ENCODE measurements around the gene CAPN11. TPM values are rescaled to one million over a fixed set of nuclear protein-coding genes. Genes with fewer than 3 reads are reported as not detected.

The CAPN11 gene
- total RNA-seq, 1 experiment from 2014 or later, result 0.28 TPM

DNA sequence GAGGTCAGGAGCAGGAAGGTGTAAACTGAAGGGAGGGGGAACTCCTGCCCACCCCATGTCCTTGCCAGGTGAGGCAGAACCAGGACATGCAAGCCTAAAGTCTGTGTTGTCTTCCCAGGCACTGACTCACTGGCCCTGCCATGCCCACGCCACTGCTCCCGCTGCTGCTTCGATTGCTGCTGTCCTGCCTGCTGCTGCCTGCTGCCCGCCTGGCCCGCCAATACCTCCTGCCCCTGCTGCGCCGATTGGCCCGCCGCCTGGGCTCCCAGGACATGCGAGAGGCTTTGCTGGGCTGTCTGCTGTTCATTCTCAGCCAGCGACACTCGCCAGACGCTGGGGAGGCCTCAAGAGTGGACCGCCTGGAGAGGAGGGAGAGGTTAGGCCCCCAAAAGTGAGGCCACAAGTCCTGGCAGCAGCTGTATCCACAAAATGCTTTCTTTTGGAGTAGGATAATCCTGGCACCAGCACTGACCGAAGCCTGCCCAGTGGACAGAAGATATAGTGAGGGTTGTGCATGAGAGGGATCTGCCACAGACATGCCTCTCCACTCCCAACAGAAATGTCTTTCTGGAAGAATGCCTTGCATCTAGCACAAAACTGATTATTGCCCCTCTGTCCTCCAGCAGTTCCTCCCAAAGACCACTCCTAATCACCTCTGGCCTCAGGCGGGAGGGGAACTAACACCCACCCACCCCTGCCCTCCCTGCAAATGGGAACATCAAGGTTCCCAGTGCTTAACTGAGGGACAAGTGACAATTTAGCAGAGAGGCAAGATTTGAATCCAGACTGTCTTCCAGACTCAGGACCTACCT is 58.9 kb downstream of the CAPN11 start:
- H3K23me2 ChIP-seq (ENCODE audit: insufficient read length, low read depth, low read length, poor library complexity, severe bottlenecking), result peaks cover 8% of the 10 kb centered on the region

More for the DNA sequence above, 58.9 kb downstream of the CAPN11 start:
- Mint-ChIP-seq H3K4me3 (peak overlapping the region in 1 of 2 experiments; percentile 83; a peak in 2 of 5 replicates), H3K9me3 (no peaks in the 10 kb centered on the region), H3K27ac (peak overlapping the region in 2 of 3 experiments; percentile 53 to 100; a peak in 1 of 7 replicates), H3K36me3 (ENCODE audit: insufficient read depth in 1 of 3, low read depth in 3 of 3) (peaks cover 0 to 3% (median 0%) of the 10 kb centered on the region in 3 experiments; a peak in 2 of 7 replicates), H3K4me1 (peaks cover 44 to 45% of the 10 kb centered on the region in 2 experiments), H3K27me3 (ENCODE audit: low read depth) (peaks cover 4% of the 10 kb centered on the region)
- Histone ChIP-seq H2AFZ (ENCODE audit: low read length) (no peak overlapping the region), H3K79me2 (ENCODE audit: insufficient read depth, low read length) (no peaks in the 10 kb centered on the region), H3K9me3 (ENCODE audit: control insufficient read depth, low read depth, low read length) (no peaks in the 10 kb centered on the region), H4K91ac (ENCODE audit: insufficient read length, low read depth, low read length) (no peak overlapping the region), H3K9ac (ENCODE audit: extremely low read depth, insufficient read length, low read length) (peak overlapping the region; percentile 15), H4K8ac (replicated peaks; ENCODE audit: insufficient read length, low read depth, low read length) (no peak overlapping the region), H2BK15ac (ENCODE audit: low read depth, low read length) (no peak overlapping the region), H3K23ac (ENCODE audit: insufficient read length, low read depth, low read length) (no peak overlapping the region), H2BK5ac (ENCODE audit: insufficient read length, low read length) (no peak overlapping the region), H3K56ac (ENCODE audit: insufficient read length, low read depth, low read length) (no peak overlapping the region), H3K27me3 (ENCODE audit: insufficient read depth, low read length) (no peaks in the 10 kb centered on the region), H3K14ac (ENCODE audit: insufficient read depth, low read length) (no peak overlapping the region; the same call in 1 of the 2 replicates), H4K20me1 (ENCODE audit: control insufficient read depth, insufficient read depth, insufficient read length) (no peaks in the 10 kb centered on the region), H2AK5ac (ENCODE audit: insufficient read length, low read length) (no peak overlapping the region), H3K79me1 (ENCODE audit: insufficient read depth, low read depth, low read length, poor library complexity, severe bottlenecking) (no peaks in the 10 kb centered on the region), H3K4me2 (ENCODE audit: insufficient read depth, insufficient read length, low read length) (peak overlapping the region; percentile 1), H3K27ac (ENCODE audit: insufficient read length, low read depth, low read length) (no peak overlapping the region), H4K5ac (ENCODE audit: insufficient read length, low read depth, low read length) (no peak overlapping the region), H3K18ac (ENCODE audit: insufficient read length, low read depth, low read length) (no peak overlapping the region), H2BK20ac (ENCODE audit: low read depth, low read length, poor library complexity, severe bottlenecking) (no peak overlapping the region), H3K4ac (ENCODE audit: low read depth, low read length) (no peak overlapping the region), H2BK120ac (ENCODE audit: low read depth, low read length, poor library complexity, severe bottlenecking) (no peak overlapping the region), H3T11ph (ENCODE audit: low read length) (no peak overlapping the region), H3K4me1 (ENCODE audit: insufficient read depth, low read length) (peaks cover 16% of the 10 kb centered on the region; the same call in 1 of the 2 replicates), H2BK12ac (ENCODE audit: insufficient read length, low read depth, low read length) (no peak overlapping the region)
- peak; percentile 81 for DNase-seq
- TF ChIP-seq, protein P1, sequence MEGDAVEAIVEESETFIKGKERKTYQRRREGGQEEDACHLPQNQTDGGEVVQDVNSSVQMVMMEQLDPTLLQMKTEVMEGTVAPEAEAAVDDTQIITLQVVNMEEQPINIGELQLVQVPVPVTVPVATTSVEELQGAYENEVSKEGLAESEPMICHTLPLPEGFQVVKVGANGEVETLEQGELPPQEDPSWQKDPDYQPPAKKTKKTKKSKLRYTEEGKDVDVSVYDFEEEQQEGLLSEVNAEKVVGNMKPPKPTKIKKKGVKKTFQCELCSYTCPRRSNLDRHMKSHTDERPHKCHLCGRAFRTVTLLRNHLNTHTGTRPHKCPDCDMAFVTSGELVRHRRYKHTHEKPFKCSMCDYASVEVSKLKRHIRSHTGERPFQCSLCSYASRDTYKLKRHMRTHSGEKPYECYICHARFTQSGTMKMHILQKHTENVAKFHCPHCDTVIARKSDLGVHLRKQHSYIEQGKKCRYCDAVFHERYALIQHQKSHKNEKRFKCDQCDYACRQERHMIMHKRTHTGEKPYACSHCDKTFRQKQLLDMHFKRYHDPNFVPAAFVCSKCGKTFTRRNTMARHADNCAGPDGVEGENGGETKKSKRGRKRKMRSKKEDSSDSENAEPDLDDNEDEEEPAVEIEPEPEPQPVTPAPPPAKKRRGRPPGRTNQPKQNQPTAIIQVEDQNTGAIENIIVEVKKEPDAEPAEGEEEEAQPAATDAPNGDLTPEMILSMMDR (conservative IDR thresholded peaks at IDR 0.05), result no peak
- no CpG with 5 or more reads among the region's 16 CpGs for WGBS (ENCODE audit: extremely low coverage, insufficient read length, low lambda C conversion rate)

All from H9 (cell line).